HCT116 (cell line): ENCODE results near the gene FDXR. TPM values are rescaled to one million over a fixed set of nuclear protein-coding genes. Genes with fewer than 3 reads are reported as not detected.

Source experiments
- ATAC-seq: fragments of 200-7000 bp; cut with Tn5 transposase; 2 replicates; pipeline ENCODE4 v1.9.1; 2020; ENCODE audit warnings: mild to moderate bottlenecking, moderate library complexity
- BruUV-seq: library from RNA; stranded (reverse); fragments of 400-500 nt; replicated peaks from 2 replicates; lab custom pipeline; 2021; lab: Mats Ljungman, UMichigan
- CTCF ChIA-PET: fragments of 300-600 bp; sonication (Branson Sonifier 250); formaldehyde crosslinking; loops from one replicate; lab custom pipeline; 2021; ENCODE audit warnings: antibody characterized with exemption; lab: Charles Lee
- POLR2A ChIA-PET: fragments of 300-600, 350-600 bp; sonication (Branson Sonifier 250); formaldehyde crosslinking; loops from one replicate; lab custom pipeline; 2021; ENCODE audit warnings: antibody characterized with exemption; lab: Charles Lee
- RAD21 ChIA-PET, 2 experiments: fragments of 300-600 bp; sonication (Branson Sonifier 250); formaldehyde crosslinking; loops; one replicate each; lab custom pipeline; 2023; ENCODE audit warnings: low total read pairs in 2 of 2; ENCODE audit not compliant: uncharacterized antibody in 2 of 2, unreplicated experiment in 2 of 2, low non-redundant PET in 1 of 2; lab: Charles Lee
- DNase-seq: peaks from one replicate; pipeline ENCODE4 v3.0.0-alpha.2; 2010; ENCODE audit warnings: low read depth, low spot score
- H2AFZ ChIP-seq: fragments of 200-600 bp; shearing (Covaris generic), sonication (generic); 2 replicates; pipeline ENCODE4 v1.6.1; 2017; ENCODE audit warnings: low read depth, mixed run types, mixed read lengths, antibody characterized with exemption, low read length; ENCODE audit not compliant: poor library complexity, severe bottlenecking
- H3K27ac ChIP-seq: 2 replicates; pipeline ENCODE4 v1.5.1; 2012; ENCODE audit warnings: low read depth, low read length
- H3K27me3 ChIP-seq: fragments of 200-600 bp; sonication (generic); 2 replicates; pipeline ENCODE4 v1.6.1; 2016; ENCODE audit warnings: mixed run types, low read length, mixed read lengths; ENCODE audit not compliant: insufficient read depth
- H3K36me3 ChIP-seq, 2 experiments: fragments of 200-500 bp in 1 of 2; fragments of 200-600 bp in 1 of 2; sonication (Bioruptor generic) in 1 of 2; sonication (generic) in 1 of 2; 2 replicates each; pipeline versions ENCODE4 v1.5.1 to v1.6.1; 2014 to 2016; ENCODE audit warnings: low read length in 2 of 2, inconsistent platforms in 1 of 2, mixed read lengths in 1 of 2, mixed run types in 1 of 2; ENCODE audit not compliant: insufficient read depth in 2 of 2, control insufficient read depth in 1 of 2
- H3K4me1 ChIP-seq, 2 experiments: fragments of 200-600 bp in 1 of 2; sonication (generic) in 1 of 2; 2 replicates each; pipeline versions ENCODE4 v1.5.1 to v1.6.1; 2012 to 2017; ENCODE audit warnings: low read length in 2 of 2, inconsistent platforms in 1 of 2, mild to moderate bottlenecking in 1 of 2, mixed read lengths in 1 of 2, mixed run types in 1 of 2, moderate library complexity in 1 of 2; ENCODE audit not compliant: insufficient read depth in 2 of 2, control insufficient read depth in 1 of 2
- H3K4me2 ChIP-seq: fragments of 200-600 bp; sonication (generic); 2 replicates; pipeline ENCODE4 v1.6.1; 2017; ENCODE audit warnings: mixed run types, low read length, mixed read lengths
- H3K4me3 ChIP-seq, 2 experiments: fragments of 200-600 bp in 1 of 2; sonication (generic) in 1 of 2; replicated peaks in 1 of 2; 2 replicates each; pipeline ENCODE4 v1.5.1; 2011 to 2016; ENCODE audit warnings: low read length in 2 of 2, control low read depth in 1 of 2, low read depth in 1 of 2, mild to moderate bottlenecking in 1 of 2, mixed read lengths in 1 of 2, mixed run types in 1 of 2
- H3K79me2 ChIP-seq: fragments of 200-600 bp; sonication (generic); 2 replicates; pipeline ENCODE4 v1.6.1; 2017; ENCODE audit warnings: mild to moderate bottlenecking, mixed run types, low read length, moderate library complexity, mixed read lengths; ENCODE audit not compliant: insufficient read depth
- H3K9ac ChIP-seq: fragments of 200-600 bp; sonication (generic); 2 replicates; pipeline ENCODE4 v1.6.1; 2016; ENCODE audit warnings: low read length, mixed read lengths
- H3K9me2 ChIP-seq: fragments of 200-600 bp; sonication (generic), shearing (Covaris generic); 2 replicates; pipeline ENCODE4 v1.6.1; 2017; ENCODE audit warnings: mixed run types, mild to moderate bottlenecking, moderate library complexity; ENCODE audit not compliant: insufficient read depth
- H3K9me3 ChIP-seq, 2 experiments: fragments of 200-500 bp in 1 of 2; fragments of 200-600 bp in 1 of 2; sonication (Bioruptor generic) in 1 of 2; sonication (generic) in 1 of 2; 2 replicates each; pipeline ENCODE4 v1.6.1; 2014 to 2017; ENCODE audit warnings: low read length in 2 of 2, mixed read lengths in 2 of 2, inconsistent platforms in 1 of 2, low read depth in 1 of 2, mild to moderate bottlenecking in 1 of 2, mixed run types in 1 of 2, moderate library complexity in 1 of 2; ENCODE audit not compliant: control insufficient read depth in 1 of 2, insufficient read depth in 1 of 2
- H4K20me1 ChIP-seq: fragments of 200-600 bp; sonication (generic), shearing (Covaris generic); 2 replicates; pipeline ENCODE4 v1.6.1; 2017; ENCODE audit warnings: mixed run types, mild to moderate bottlenecking, moderate library complexity; ENCODE audit not compliant: insufficient read depth
- EGR1 ChIP-seq: IDR thresholded peaks from 2 replicates; pipeline ENCODE4 v1.6.1; 2012; ENCODE audit warnings: low read depth
- ELF1 ChIP-seq: IDR thresholded peaks from 2 replicates; pipeline ENCODE4 v1.6.1; 2012; ENCODE audit warnings: low read depth, borderline replicate concordance
- EZH2 ChIP-seq: fragments of 200-600 bp; sonication (generic); IDR thresholded peaks from 2 replicates; pipeline ENCODE4 v1.6.1; 2017; ENCODE audit warnings: antibody characterized with exemption, mixed run types
- POLR2A ChIP-seq: IDR thresholded peaks from 2 replicates; pipeline ENCODE4 v1.7.0; 2011; ENCODE audit warnings: borderline replicate concordance; ENCODE audit not compliant: insufficient read depth, insufficient read length; ENCODE audit errors: extremely low read depth
- SIN3A ChIP-seq: IDR thresholded peaks from 2 replicates; pipeline ENCODE4 v1.6.1; 2012; ENCODE audit warnings: low read depth
- ZBTB33 ChIP-seq: IDR thresholded peaks from 2 replicates; pipeline ENCODE4 v1.6.1; 2011; ENCODE audit warnings: mild to moderate bottlenecking, low read length, moderate library complexity; ENCODE audit not compliant: insufficient replicate concordance; ENCODE audit errors: extremely low read depth
- ZNF274 ChIP-seq: fragments of 200-500 bp; sonication (Bioruptor generic); IDR thresholded peaks from 2 replicates; pipeline ENCODE4 v1.6.1; 2014; ENCODE audit warnings: mild to moderate bottlenecking, low read depth, low read length, inconsistent platforms
- intact Hi-C: fragments of 100-400 bp; cut with micrococcal nuclease; formaldehyde crosslinking; loops from 2 replicates; pipeline ENCODE4 v1.10.0; 2022
- total RNA-seq: library from RNA; stranded (reverse); gene quantifications from one replicate; pipeline ENCODE4 v1.2.1, GENCODE V29; 2021; ENCODE audit not compliant: unreplicated experiment

The FDXR gene
- total RNA-seq, 1 experiment from 2014 or later = 98.8 TPM

GRCh38 chr17:74833501-74834377, 39.1 kb downstream of the FDXR start:
- H3K9ac ChIP-seq = no peak overlapping the region
- RAD21 ChIA-PET = no interaction called here
- no peak for DNase-seq
- no peaks in the 10 kb centered on the region for H3K27me3 ChIP-seq
- TF ChIP-seq ELF1 (no peak), EZH2 (no peak), POLR2A (no peak), ZBTB33 (no peak), EGR1 (no peak), SIN3A (no peak), ZNF274 (no peak)
- POLR2A ChIA-PET = no interaction called here
- no peaks in the 10 kb centered on the region for H3K36me3 ChIP-seq
- H4K20me1 ChIP-seq = no peaks in the 10 kb centered on the region
- H3K79me2 ChIP-seq = no peaks in the 10 kb centered on the region
- H3K9me3 ChIP-seq = no peaks in the 10 kb centered on the region
- intact Hi-C loops = no loop called here
- no TSS peak for BruUV-seq
- H3K27ac ChIP-seq = no peak overlapping the region; the same call in 1 of the 2 replicates
- no peak overlapping the region for H3K4me2 ChIP-seq
- no peaks in the 10 kb centered on the region for H3K4me1 ChIP-seq
- H3K4me3 ChIP-seq = no peak overlapping the region
- ATAC-seq = no peak
- H3K9me2 ChIP-seq = no peaks in the 10 kb centered on the region
- CTCF ChIA-PET = interaction anchor here (1.6 to 3.6 kb wide), 2 partner anchors 9 to 28 kb away, joined by 4 to 14 read pairs; no protein-coding TSS in a partner anchor
- H2AFZ ChIP-seq = no peak overlapping the region
